Activated CD4-positive, alpha-beta T cell treated with anti-CD3 and anti-CD28 coated beads, Interleukin-2, Interleukin-6, amounts not matched to agents 100 ng/mL and 50 ng/mL, durations not matched to agents 16 hours and 8 hours (primary cell): ENCODE results near the gene BRMS1L.
"Not testable (repeated sequence)": the region's sequence is repeated elsewhere in the genome, so short reads cannot be mapped to it uniquely, and the experiment has no call there.

Experiments
- DNase-seq: peaks from one replicate; pipeline ENCODE4 v3.0.0-alpha.2; 2020

BRMS1L gene

DNA sequence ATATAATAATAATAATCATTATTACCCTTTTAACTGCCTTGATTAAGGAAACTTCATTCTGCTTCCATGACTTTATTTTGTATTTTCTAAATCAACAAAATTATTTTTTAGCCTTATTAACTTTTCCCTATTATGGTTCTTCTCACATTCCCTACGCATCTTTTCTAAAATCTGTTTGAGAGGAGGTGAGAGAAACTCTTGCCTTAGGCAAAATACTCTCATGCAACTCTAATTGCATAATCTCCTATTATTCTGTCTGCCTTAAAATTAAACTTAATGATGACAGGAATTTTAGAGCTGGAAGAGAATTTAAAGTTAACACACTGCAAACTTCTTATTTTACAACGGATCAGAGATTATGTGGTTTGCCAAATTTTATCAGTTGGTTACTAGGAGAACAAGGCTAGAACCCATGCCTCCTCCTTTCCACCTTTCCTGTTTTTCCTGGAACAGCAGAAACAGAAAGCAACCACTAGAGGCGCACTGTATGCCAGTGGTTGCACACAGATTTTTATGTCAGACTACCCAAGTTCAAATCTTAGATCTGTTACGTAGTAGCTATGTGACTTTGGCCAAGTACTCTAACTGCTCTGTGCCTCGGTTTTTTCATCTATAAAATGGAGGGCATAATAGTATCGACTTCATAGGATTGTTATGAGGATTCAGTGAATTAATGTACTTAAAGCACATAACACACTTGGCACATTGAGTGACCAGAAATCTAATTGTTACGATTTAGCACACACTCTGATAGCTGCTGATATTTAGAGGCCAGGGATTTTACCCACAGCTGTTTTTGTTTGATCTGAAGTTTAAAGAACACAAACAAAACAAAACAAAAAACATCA, 4.3 kb upstream of the BRMS1L start:
- peak; percentile 45 for DNase-seq

DNA sequence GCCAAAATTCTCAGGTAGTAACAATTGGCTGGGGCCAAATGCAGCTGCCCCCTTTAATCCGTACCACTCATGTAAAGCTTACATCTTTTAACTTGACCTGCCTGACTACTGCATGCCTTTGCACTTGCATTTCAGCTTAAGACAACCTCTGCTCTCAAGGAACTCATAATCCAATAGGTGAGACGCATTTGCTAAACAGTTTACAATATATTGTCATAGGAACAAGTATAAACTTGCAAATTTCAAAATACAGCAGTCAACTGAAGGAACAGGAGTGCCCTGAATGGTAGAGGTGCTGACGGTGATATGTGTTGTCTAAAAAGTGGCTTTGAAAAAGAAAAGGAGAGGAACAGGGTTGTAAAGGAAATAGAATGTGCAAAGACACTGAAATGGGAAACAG, 3.6 kb upstream of the BRMS1L start:
- no peak for DNase-seq

DNA sequence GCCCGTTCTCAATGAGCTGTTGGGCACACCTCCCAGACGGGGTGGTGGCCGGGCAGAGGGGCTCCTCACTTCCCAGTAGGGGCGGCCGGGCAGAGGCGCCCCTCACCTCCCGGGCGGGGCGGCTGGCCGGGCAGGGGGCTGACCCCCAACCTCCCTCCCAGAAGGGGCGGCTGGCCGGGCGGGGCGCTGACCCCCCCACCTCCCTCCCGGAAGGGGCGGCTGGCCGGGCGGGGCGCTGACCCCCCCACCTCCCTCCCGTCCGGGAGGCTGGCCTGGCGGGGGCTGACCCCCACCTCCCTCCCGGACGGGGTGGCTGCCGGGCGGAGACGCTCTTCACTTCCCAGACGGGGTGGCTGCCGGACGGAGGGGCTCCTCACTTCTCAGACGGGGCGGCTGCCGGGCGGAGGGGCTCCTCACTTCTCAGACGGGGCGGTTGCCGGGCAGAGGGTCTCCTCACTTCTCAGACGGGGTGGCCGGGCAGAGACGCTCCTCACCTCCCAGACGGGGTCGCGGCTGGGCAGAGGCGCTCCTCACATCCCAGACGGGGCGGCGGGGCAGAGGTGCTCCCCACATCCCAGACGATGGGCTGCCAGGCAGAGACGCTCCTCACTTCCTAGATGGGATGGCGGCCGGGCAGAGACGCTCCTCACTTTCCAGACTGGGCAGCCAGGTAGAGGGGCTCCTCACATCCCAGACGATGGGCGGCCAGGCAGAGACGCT, 1.5 kb upstream of the BRMS1L start:
- not testable (repeated sequence) for DNase-seq

DNA sequence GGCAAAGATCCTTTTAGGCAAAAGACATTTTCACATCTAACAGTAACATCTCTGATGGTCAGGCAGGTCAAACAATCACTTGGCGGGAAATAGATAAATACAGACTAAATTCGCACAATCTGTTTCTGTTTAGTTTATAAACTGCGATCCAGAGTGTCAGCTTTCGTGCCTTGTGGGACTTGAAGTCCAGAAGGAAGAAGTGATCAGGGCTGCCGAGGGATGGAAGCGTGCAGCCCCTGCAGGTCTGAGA, 245 bp upstream of the BRMS1L start:
- DNase-seq = no peak

DNA sequence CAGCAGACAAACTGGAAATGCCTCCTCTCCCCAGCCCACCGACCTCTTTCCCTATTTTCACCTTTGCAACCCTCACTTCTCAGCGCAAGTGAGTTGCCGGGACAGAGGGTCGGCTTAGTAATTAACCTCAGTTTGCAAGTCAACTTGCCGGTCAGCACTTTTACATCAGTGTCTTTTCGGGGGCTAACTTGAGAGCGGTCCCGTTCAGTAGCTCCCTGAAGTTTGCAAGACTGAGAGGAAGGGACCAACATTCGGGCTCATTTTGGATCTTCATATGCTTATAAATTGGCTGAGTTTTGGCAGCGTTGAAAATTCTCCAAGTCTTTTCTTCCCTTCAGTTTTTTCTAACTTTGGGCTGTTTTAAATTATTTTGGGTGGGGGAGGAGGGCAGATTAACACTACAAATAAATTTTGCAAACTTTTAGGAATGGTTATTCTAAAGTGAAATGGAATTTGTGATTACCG, 846 bp downstream of the BRMS1L start:
- no peak for DNase-seq

DNA sequence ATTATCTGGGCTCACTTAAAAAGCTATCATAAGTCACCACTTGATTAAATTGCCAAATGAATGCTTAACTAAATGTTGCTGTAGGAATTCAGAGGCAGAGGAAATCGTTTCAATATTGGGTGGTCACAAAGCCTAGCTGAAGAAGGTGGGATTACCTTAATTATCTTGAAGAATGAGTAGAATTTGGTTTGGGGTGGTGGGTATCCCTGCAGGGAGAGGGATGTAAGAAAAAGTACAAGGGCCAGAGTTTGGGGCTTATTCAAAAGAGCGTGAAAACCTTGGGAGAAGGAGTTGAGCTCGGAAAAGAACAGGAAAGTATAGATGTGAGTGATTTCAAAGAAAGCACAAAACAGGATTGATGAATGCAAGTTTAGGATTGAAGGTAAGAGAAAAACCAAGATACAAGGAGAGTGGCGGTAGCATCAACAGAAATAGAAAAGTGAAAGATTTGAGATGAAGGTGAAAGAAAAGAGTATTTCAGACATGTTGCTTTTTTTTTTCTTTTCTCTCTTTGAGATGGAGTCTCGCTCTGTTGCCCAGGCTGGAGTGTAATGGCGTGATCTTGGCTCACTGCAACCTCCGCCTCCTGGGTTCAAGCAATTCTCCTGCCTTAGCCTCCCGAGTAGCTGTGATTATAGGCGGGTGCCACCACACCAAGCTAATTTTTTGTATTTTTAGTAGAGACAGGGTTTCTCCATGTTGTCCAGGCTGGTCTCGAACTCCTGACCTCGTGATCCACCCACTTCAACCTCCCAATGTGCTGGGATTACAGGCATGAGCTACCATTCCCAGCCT, 1.7 kb downstream of the BRMS1L start:
- DNase-seq = no peak

DNA sequence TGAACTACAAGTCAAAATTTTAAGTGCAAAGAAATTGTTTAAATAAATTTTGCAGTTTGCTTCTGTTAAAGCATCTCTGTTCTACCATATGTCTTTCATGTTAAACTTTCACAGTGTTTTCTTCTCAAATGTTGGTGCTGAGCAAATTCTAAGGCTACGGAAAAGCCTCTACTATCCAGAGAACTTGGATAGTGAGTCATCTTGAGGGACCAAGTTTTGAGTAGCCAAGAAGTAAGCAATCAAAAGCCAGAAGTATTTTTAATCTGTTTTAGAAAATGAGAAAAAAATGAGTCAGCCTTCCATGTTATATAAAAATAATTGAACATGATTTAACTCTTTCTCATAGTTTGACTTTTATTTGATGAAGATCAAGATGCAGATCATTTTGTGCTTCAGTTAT, 3.3 kb downstream of the BRMS1L start:
- DNase-seq = no peak

DNA sequence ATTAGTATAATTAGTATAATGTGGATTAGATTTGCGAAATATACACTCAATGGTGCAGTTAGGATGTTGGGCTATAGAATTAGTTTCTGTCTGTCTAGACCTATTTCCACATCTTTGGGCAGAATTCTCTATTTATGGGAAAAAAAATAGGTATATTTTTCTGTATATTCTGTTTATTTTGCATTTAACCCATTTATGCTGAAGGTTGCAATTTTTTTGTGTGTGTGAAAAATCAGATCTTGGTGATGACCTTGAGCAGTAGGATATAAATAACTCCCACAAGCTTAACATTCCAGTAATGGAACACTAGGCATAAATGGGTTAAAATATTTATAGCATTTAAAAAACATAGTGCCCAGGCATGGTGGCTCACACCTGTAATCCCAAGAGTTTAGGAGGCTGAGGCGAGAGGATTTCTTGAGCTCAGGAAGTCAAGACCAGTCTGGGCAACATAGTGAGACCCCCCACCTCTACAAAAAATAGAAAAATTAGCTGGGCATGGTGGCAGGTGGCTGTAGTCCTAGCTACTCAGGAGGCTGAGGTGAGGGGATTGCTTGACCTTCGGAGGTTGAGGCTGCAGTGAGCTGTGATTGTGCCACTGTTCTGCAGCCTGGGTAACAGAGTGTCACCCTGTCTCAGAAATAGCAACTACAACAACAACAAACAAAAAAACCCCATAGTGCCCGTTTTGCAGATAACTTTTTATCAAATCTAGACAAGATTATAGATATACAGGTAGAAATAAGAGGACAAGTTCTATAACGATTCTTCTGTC, 9.3 kb downstream of the BRMS1L start:
- no peak for DNase-seq

DNA sequence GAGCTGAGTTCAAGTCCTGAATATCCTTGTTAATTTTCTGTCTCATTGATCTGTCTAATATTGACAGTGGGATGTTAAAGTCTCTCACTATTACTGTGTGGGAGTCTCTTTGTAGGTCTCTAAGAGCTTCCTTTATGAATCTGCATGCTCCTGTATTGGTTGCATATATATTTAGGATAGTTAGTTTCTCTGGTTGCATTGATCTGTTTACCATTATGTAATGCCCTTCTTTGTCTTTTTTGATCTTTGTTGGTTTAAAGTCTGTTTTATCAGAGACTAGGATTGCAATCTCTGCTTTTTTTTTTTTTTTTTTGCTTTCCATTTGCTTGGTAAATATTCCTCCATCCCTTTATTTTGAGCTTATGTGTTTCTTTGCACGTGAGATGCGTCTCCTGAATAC, 15.6 kb downstream of the BRMS1L start:
- DNase-seq = not testable (repeated sequence)

DNA sequence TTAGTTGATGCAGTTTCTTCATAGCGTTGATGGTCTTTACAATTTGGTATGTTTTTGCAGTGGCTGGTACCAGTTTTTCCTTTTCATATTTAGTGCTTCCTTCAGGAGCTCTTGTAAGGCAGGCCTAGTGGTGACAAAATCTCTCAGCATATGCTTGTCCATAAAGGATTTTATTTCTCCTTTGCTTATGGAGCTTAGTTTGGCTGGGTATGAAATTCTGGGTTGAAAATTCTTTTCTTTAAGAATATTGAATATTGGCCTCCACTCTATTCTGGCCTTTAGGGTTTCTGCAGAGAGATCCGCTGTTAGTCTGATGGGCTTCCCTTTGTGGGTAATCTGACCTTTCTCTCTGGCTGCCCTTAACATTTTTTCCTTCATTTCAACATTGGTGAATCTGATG, 16.1 kb downstream of the BRMS1L start:
- not testable (repeated sequence) for DNase-seq

DNA sequence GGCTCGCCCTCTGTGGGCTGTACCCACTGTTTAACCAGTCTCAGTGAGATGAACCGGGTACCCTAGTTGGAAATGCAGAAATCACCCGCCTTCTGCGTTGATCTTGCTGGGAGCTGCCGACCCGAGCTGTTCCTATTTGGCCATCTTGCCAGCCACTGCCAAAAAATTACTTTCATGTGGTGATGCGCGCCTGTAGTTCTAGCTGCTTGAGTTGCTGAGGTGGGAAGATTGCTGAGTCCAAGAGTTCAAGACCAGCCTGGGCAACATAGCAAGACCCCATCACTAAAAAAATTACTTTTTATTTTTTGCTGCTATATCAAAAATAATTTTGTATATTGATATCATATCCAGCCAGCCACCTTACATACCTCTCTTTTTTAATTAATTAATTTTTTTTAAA, 18.4 kb downstream of the BRMS1L start:
- DNase-seq = no peak

DNA sequence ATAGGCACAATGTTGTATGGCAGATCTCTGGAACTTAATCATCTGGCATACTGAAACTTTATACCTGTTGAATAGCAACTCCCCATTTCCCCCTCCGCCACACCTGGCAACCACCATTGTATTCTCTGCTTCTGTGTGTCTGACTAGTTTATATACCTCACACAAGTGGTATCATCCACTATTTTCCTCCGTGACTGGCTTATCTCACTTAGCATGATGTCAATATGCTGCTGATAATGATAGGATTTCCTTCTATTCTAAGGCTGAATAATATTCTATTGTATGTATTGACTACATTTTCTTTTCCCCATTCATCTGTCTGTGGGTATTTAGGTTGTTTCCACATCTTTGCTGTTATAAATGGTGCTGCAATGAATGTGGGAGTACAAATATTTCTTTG, 21.5 kb downstream of the BRMS1L start:
- no peak for DNase-seq

DNA sequence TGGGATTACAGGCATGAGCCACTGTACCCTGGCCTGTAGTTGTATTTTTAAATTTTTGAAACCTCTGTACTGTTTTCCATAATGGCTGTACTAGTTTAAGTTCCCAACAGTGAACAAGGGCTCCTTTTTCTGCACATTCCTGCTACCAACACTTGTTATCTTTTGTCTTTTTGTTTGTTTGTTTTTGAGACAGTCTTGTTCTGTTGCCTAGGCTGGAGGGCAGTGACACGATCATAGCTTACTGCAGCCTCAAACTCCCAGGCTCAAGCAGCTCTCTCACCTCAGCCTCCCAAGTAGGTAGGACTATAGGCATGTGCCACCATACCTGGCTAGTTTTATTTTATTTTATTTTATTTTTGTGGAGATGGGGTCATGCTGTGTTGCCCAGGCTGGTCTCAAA, 23.0 kb downstream of the BRMS1L start:
- DNase-seq = no peak

DNA sequence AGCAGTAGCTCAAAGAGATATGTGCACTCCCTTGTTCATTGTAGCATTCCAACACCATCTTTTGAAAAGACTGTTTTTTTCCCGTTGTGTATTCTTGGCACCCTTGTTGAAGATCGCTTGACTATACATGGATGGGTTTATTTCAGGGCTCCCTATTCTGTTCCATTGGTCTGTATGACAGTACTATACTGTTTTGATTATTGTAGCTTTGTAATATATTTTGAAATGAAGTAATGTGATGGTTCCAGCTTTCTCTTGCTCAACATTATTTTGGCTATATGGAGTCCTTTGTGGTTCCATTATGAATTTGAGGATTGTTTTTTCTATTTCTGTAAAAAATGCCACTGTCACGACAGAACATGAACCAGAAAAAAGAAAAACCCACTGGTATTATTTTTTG, 25.7 kb downstream of the BRMS1L start:
- DNase-seq = no peak

DNA sequence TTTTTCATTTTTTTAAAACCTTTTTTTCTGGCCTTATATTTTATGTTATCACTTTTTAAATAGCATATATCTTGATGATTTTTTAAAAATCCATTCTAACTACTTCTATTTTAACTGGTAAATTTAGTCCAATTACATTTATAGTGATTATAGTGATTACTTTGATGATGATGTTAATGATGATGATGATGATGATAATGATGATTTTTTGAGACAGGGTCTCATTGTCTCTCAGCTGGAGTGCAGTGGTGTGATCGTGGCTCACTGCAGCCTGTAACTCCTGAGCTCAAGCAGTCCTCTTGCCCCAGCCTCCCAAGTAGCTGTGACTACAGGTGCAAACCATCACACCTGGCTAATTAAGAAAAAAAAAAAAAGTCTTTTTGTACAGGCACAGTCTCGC, 27.1 kb downstream of the BRMS1L start:
- DNase-seq = no peak

DNA sequence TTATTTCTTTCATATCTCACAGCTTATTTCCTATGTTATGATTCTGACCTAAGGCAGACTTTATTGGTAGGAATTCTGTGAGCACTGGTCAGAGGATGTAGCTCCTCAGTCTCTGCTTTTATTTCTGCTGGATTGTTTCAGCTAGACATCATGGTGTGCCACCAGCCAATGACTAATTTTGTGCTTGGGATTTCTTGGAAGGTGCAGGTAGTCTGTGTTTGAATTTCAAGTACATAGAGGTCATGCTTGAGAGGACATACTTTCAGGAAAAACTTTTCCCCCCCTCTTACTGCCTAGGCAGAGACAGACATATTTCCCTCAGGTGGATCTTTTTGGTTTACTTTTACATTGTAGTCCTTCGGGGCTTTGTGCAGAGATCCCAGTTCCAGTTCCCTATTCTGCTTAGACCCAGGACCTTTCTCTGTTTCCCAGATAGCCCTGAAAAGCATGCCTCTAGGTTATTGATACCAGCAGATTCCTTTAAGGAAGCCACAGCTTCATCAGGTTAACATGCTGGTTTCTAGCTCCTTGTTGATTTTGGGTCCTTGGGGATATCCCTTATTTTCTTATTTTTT, 28.6 kb downstream of the BRMS1L start:
- no peak for DNase-seq

DNA sequence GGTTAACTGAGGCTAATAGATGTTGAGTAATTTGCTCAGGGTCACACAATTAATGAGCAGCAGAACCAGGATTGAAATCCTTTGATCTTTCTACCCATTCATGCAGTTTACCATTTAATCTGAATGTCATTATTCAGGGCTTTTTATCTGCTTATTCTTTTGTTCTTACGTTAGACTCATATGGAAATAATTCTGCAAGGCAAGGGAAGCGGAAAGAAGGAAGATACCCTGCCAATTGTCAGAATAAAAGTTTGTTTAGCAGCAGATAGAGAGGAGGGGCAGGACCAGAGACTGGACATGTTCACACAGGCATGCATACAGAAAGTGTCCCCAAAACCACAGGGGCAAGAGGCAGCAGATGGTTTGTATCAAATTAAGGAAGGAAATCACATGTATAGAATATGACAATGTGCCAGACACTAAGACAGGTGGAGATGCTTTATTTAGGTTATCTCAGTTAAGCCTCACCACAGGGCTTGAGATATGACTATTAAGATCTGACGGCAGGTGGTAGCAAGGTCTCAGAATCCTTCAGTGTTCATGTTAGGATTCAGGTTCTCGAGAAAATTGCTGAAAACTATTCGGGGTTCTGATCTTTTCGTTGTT, 29.8 kb downstream of the BRMS1L start:
- DNase-seq = no peak

DNA sequence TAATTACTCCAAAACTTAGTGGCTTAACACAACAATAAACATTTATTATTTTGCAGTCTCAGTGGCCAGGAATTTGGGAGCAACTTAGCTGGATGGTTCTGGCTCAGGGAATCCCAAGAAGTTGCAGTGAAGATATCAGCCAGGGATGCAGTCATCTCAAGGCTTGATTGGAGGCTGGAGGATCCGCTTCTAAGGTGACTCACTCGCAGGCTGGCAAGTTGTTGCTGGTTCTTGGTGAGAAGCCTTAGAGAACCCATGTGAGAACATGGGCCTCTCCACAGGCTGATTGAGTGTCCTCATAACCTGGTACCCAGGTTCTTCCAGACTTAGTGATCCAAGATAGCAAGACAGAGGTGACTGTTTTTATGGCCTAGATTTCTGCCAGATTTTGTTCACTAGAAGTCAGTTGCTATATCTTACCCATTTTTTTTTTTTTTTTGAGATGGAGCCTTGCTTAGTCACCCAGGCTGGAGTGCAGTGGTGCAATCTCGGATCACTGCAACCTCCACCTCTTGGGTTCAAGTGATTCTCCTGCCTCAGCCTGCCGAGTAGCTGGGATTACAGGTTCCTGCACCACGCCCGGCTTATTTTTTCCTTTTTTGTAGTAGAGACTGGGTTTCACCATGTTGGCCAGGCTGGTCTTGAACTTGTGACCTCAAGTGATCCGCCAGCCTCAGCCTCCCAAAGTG, 32.5 kb downstream of the BRMS1L start:
- no peak for DNase-seq

DNA sequence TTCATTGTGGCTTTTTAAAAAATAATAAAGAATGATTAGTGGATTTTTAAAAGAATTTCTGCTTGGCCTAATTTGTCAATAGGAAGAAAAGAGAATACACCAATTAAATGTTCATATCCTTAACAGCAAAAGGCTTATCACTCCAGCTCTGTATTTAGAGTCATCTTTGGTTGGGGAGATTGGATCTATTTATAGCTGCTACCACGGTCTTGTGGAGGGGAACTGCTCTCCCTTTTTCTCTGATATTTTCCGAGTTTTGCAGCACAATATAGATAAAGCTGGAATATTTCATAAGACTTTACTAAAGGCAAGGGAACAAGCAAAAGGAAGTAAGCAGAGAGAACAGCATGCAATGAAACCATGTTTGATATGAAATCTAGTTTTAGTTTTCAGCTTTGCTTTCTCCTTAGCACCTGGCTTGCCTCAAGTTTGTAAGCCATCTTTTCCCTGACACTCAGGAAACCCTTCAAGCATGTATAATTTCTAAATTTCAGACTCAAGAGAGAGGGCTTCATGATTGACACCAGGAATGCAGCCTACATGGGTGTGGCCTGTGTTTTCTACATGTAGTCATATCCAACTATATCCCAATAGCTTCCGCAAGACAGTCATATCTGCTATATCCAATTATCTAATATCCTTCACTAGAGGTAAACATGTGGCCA, 35.2 kb downstream of the BRMS1L start:
- no peak for DNase-seq

DNA sequence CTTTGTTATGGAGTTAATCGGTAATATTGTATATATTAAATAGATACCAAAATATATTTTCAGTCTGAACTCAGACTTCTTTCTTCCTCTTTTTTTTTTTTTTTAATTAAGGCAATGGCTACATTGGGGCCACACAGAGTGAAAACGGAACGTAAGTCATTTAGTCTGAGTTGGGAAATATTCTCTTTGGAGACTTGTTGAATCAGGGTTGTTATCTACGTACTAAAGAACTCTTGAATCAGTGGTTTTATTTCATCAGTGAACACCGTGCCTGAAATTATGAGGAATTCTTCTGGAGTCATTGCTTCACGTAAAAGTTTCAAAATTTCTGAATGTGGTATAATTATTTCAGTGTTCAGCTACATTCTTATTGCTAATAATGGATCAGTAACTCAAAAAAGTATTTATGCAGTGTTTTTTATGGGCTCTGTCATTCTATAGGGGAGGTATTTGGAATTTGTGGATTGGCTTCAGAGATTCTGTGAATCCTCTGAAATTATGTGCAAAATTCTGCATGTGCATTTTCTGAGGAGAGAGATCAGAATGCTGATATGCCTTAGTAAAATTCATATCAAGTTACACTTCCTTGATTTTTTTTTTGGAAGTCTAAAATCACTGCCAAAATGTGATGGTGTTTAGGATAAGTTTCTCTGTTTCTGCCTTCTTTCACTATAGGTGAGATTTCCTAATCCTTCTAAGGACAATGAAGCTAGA, 39.6 kb downstream of the BRMS1L start:
- no peak for DNase-seq
